ENCODE measurements around the gene LRRC57.

The LRRC57 gene

DNA sequence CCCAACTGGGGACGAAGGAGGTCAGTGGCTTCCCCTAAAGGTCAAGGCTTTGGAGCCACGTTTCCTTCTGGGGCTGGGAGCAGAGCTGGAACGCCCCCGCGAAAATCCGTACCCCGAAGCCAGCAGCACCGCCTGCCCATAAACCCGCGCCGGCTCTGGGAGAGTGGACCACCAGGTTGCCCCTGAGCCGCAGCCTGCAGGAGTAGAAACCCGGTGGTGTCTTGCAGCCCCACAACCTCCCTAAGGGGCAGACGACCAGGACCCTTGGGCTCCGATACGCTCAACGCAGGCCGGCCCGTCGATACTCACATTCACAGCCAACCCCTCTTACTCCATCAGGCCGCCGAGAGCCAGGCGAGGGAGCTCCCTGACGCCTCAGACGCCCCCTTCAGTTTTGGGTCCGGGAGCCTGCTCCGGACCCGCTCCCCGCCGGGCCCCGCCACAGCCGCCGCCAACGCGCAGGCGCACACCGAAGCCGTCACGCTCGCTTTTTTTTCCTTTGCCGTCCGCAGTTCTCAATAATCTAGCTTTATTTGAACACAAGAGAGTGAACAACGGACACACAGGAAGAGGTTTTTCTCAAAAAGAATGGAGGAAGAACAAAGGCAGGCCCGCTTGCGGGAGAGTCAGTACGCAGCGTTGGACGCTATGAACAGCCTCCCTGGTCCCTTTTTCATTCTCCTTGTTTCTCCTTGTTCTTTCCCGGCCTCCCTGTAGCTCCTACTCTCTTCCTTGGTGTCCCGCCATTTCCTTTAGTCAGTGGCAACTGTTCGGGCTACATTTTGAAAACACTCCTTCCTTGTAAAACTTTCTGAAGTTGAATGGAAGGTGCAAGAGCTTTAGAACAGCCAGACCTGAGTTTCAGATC, 57.7 kb downstream of the LRRC57 start, which contains the start of gene ZNF106:
ZNF106 (minus strand) TSS at position 471 of the 868 bp plus-strand sequence. CDS start 18,852 bp downstream, outside the sequence.
- peak; percentile 50 for DNase-seq

DNA sequence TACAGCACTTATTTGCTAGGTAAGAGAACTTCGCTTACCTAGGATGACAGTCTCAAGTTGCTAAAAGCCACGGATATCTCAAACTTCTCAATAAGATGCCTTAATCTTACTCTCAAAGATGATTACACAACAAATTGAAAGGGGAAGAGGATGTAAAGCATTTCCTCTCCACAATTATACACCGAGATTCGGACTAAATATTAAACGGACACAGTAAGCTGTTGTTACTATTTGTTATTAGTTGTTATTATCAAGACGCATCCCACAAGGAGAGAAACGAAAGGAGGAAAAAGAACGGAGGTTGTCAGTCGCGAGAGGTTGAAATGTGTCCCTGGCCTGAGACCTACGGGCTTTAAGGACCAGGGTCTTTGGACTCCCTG, 58.3 kb downstream of the LRRC57 start:
- no peak for DNase-seq

All from NCI-H226 (cell line).